CD4-positive, alpha-beta T cell treated with Interleukin-15 for 1 hour (primary cell): ENCODE data around the gene LHX1.
A peak's percentile ranks its signal among the peaks of the same experiment; 100 is the strongest.

Experiments used
- DNase-seq: peaks from one replicate; pipeline ENCODE4 v3.0.0-alpha.2; 2020

LHX1 gene

DNA sequence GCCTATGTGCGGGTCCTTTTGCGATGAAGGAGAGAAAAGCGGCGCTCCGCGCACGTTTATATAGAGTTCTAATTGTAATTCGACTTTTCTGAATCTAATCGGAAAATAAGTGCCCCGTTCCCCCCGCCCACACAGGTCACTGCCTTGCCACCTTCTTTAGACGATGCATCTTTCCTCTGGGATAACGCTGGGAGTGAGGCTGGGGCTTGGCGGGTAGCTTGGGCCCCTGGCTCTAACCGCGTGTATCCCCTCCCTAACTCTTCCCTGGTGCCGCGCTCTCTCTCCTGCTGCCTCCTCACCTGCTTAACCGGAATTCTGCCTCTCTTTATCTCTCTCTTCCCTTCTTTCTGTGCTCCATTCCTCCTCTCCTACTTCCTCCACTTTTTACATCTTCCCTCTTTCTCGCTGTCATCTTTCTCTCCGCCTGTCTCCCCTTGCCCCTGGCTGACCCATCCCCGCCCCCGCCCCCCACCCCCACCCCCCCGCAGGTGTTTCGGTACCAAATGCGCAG is 2.6 kb downstream of the LHX1 start:
- no peak for DNase-seq

- no peak for DNase-seq
Observed at GRCh38 chr17:36940313-36941264, 3.3 kb downstream of the LHX1 start.

DNA sequence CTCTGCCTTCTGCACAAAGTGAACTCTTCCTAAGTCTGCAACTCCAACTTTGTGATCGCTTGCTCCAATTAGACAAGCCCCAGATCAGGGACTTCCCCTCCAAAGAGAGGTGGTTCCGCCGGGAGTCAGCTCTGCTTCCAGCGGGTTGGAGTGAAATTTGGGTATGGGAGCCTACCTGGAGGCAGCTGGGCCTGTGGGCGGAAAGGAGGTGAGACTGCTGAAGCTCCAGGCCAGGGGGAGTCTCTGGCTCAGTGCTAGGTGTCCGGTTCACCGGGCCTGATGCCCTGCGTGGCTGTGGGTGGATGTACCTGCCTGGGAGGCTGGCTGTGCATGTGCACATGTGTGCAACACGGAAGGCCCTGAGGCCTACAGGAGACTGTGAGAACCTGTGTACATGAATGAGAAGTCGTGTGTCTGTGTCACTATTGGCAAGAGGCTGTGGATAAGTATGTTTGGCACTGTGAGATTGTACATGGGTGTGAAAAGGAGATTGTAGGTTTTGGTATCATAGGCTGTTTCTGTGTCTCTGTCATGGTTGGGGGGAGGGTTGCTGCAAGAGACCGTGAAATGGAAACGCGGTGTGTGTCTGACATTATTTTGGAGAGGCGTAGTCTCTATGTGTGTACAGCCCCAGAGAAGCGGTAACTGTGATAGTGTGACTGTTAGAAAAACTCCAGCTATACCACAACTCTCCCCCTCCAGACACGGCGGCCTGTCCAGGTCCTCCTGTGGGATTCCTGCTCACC is 4.2 kb downstream of the LHX1 start:
- DNase-seq = no peak

DNA sequence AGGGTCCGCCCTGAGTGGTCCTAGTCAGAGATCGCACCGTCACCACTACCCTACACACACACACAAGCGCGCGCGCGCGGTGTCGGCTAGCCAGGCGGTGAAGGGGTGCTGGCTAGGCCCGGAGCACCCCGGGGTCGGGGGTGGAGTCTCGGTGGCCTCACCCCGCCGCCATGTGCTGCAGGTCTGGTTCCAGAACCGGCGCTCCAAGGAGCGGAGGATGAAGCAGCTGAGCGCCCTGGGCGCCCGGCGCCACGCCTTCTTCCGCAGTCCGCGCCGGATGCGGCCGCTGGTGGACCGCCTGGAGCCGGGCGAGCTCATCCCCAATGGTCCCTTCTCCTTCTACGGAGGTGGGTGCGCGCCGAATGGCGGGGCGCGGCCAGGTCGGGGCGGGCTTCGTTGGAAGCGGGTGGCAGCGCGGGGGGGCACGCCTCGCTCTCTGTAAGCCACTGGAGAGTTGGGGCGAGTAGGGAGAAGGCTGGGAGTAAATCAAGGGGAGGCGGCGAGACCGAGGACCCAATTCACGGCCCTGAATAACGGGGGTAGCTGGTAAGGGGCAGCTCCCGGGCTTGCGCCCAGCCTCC is 4.8 kb downstream of the LHX1 start:
- no peak for DNase-seq

DNA sequence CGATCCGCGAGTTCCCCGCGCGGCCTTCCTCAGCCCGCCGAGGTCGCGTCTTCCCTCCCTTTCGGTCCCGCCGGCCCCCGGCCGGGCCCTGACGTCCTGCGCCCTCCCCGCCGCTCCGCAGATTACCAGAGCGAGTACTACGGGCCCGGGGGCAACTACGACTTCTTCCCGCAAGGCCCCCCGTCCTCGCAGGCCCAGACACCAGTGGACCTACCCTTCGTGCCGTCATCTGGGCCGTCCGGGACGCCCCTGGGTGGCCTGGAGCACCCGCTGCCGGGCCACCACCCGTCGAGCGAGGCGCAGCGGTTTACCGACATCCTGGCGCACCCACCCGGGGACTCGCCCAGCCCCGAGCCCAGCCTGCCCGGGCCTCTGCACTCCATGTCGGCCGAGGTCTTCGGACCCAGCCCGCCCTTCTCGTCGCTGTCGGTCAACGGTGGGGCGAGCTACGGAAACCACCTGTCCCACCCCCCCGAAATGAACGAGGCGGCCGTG is 5.4 kb downstream of the LHX1 start:
- no peak for DNase-seq

- DNase-seq = no peak
Observed at GRCh38 chr17:36943250-36944191, 6.2 kb downstream of the LHX1 start.

GRCh38 chr17:36944553-36944952 is 7.3 kb downstream of the LHX1 start:
- no peak for DNase-seq

DNA sequence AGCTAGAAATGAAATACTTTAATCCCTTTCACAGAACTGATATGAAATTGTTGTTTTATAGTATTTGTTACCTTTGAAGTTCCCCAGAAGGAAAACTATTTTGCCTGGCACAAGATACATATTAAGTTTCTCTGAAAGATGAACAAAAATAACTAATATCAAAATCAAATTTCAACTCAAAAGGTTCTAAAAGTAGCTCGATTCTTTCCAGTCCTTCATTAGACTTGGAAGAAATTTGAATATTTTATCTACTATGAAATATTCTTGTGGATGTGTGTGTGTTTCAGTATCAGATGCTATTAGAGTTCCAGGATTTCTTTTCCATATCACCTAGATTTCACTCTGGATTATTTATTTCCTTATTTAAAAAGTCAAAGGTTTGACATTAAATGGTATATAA is 7.9 kb downstream of the LHX1 start:
- DNase-seq = no peak

- DNase-seq = no peak
Observed at GRCh38 chr17:36945959-36946725, 8.9 kb downstream of the LHX1 start.

- DNase-seq = no peak
Observed at GRCh38 chr17:36946726-36947091, 9.4 kb downstream of the LHX1 start.

GRCh38 chr17:36947922-36948716 is 10.8 kb downstream of the LHX1 start:
- DNase-seq = no peak

GRCh38 chr17:36948717-36949460 is 11.6 kb downstream of the LHX1 start, which contains the start of gene AATF:
AATF (plus strand) TSS chr17:36948954; CDS start chr17:36949126, 172 bp downstream.
- peak; percentile 96 for DNase-seq

DNA sequence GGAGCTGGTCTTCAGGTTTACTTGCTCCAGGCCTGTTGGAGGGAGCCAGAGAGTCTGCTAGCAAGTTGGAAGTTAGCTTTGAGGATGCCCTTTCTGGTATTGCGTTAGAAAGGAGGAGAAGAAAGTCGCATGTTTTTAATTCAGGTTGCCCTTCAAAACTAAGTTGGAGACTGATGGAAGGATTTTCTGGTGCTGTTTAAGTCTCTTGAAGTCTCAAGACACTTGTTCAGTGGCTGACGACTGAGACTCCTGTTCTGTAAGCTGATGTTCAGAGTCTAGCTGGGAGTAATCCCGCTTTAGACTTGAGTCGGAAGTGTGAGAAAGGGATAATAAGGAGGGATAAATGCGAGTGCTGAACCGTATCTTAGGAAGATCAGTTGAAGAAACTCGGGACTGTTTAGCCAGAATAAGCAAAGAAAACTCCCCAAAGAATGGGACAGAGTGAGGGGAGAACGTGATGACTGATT is 12.2 kb downstream of the LHX1 start:
- DNase-seq = no peak

- DNase-seq = no peak
Observed at GRCh38 chr17:36950027-36950426, 12.8 kb downstream of the LHX1 start.

DNA sequence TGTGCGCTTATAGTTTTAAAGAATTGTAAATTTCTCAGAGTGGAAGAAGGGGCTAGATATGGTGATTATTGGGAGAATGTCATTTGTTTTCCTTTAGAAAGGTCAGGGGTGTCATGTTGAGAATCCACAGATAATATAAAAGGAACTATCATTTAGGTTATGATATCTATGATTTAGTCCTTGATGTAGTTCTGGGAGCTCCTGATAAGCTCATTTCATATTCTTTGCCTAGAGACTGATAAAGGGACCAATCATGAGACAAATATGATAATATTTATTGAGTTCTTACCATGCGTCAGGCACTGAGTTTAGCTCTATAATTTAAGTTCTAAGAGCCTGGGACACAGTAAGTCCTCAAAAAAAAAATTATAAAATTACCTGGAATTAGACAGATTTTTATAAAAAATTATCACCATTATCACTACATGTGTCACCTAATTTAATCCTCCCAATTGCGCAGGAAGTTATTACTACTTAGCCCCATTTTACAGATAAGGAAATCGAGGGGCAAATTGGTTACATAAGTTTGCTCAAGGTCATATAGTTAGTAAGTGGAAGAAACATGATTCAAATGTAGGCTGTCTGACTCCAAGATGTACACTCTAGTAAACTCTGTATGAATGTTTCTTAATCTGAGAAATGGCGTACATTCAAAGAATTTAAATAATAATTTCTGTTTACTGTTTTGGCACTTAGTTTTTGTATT is 14.0 kb downstream of the LHX1 start:
- DNase-seq = no peak

DNA sequence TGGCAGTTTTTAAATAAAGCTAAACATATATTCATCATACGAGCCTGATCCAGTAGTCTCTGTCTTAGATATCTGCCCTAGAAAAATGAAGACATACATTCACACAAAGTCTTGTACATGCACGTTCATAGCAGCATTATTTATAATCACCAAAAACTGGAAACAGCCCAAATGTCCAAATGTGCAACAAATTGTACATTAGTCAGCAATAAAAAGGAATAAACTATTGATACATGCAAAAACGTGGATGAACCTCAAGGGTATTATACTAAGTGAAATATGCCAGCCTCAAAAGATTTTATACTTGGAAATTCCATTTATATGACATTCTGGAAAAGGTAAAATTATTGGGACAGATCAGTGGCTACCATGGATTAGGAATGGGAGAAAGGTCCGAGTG is 34.2 kb downstream of the LHX1 start:
- DNase-seq = no peak

DNA sequence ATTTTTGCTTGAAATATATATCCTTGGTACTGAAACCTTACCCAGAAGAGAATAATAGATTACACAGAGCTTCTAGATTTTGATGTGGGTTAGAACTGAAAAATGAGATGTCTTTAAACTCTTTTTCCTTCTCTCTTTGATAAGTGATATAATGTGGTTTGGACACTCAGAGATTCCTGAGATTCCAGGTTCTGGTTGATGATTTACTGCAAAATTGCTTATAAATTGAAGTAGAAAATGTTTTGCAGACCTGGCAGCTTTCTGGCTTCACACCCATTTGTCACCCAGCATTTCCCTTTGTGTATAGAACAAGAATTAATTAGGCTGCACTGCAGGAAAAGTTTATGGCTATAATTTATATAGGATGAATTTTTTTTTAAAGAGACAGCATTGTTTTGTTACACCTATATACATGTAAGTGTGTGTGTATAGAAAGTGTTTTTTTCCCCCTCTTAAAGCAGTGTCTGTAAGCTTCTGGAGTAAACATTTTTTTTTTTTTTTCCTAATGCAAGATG is 35.0 kb downstream of the LHX1 start:
- DNase-seq = no peak

DNA sequence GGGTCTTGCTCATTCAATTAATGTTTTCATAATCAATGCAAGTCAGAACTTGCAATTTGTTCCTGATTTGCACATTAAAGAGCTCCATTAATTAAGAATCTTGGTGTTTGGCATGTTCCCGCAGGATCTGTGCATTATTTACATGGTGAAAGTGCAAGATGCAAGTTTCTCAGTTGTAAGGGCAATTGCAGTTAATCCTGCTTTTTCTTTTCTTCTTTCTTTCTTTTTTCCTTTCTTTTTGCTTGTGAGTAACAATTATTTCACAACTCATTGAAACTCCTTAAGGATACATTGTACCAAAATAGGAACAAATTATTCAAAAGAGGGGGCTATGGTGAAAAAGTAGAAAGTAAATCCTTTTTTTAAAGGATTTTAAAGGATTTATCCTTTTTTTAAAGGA is 35.6 kb downstream of the LHX1 start:
- DNase-seq = no peak
